ENCODE data around the gene NEURL2. TPM values are rescaled to one million over a fixed set of nuclear protein-coding genes. Genes with fewer than 3 reads are reported as not detected.

NEURL2 gene
- total RNA-seq, 2 donors from 2014 or later = 3.3 to 5.2 TPM

- WGBS, 2 donors = 42 to 71% methylated on average over 1 of the region's 1 CpG
- ATAC-seq = no peak
- Histone ChIP-seq H3K9me3 (no peaks in the 10 kb centered on the region), H3K4me3 (no peak overlapping the region), H3K4me1 (peaks cover 16% of the 10 kb centered on the region), H3K27me3 (no peaks in the 10 kb centered on the region), H3K27ac (no peak overlapping the region), H3K36me3 (replicated peaks in 1 of 2; ENCODE audit: insufficient read depth in 1 of 2, low read depth in 2 of 2) (peaks cover 0 to 4% of the 10 kb centered on the region in 2 donors)
- no peak for TF ChIP-seq POLR2A (IDR thresholded peaks at IDR 0.05)
- TF ChIP-seq CTCF (IDR thresholded peaks at IDR 0.05) = no peak
- DNase-seq = no peak
- intact Hi-C loops (cut with DNase I) = no loop called here
These were observed 40.1 kb downstream of the NEURL2 start for GRCh38 chr20:45850926-45851325.

- Histone ChIP-seq H3K27ac (no peak overlapping the region), H3K27me3 (no peaks in the 10 kb centered on the region), H3K36me3 (replicated peaks in 1 of 2; ENCODE audit: insufficient read depth in 1 of 2, low read depth in 2 of 2) (peaks cover 0 to 4% of the 10 kb centered on the region in 2 donors), H3K9me3 (no peaks in the 10 kb centered on the region), H3K4me1 (peaks cover 10% of the 10 kb centered on the region), H3K4me3 (no peak overlapping the region)
- WGBS, 2 donors = 91 to 100% methylated on average over 2 of the region's 2 CpGs
- TF ChIP-seq POLR2A (IDR thresholded peaks at IDR 0.05) = no peak
- no peak for TF ChIP-seq CTCF (IDR thresholded peaks at IDR 0.05)
- DNase-seq = no peak
- ATAC-seq = no peak
- intact Hi-C loops (cut with DNase I) = no loop called here
These were observed 40.8 kb downstream of the NEURL2 start for GRCh38 chr20:45850238-45850637.

- DNase-seq = no peak
These were observed 41.9 kb downstream of the NEURL2 start for GRCh38 chr20:45848969-45849582.

GRCh38 chr20:45848421-45848820, 42.6 kb downstream of the NEURL2 start:
- ATAC-seq = no peak
- peaks cover 0 to 10% of the 10 kb centered on the region in 2 donors for H3K36me3 ChIP-seq (replicated peaks in 1 of 2; ENCODE audit: insufficient read depth in 1 of 2, low read depth in 2 of 2)
- no peak for TF ChIP-seq CTCF (IDR thresholded peaks at IDR 0.05)
- no peak for TF ChIP-seq POLR2A (IDR thresholded peaks at IDR 0.05)
- no peak for DNase-seq
- no peaks in the 10 kb centered on the region for H3K9me3 ChIP-seq
- no peaks in the 10 kb centered on the region for H3K4me1 ChIP-seq
- no peak overlapping the region for H3K27ac ChIP-seq
- H3K4me3 ChIP-seq = no peak overlapping the region
- WGBS, 2 donors = 95 to 96% methylated on average over 8 of the region's 8 CpGs
- H3K27me3 ChIP-seq = no peaks in the 10 kb centered on the region
- intact Hi-C loops (cut with DNase I) = no loop called here

More at GRCh38 chr20:45848969-45849582, 41.9 kb downstream of the NEURL2 start:
- intact Hi-C loops (cut with DNase I) = no loop called here
- Histone ChIP-seq H3K9me3 (no peaks in the 10 kb centered on the region), H3K4me1 (peaks cover 4% of the 10 kb centered on the region), H3K36me3 (replicated peaks in 1 of 2; ENCODE audit: insufficient read depth in 1 of 2, low read depth in 2 of 2) (peaks cover 0 to 8% of the 10 kb centered on the region in 2 donors), H3K27ac (no peak overlapping the region), H3K27me3 (no peaks in the 10 kb centered on the region), H3K4me3 (no peak overlapping the region)
- TF ChIP-seq POLR2A (IDR thresholded peaks at IDR 0.05) (no peak), CTCF (IDR thresholded peaks at IDR 0.05) (no peak)
- no peak for ATAC-seq
- 92 to 94% methylated on average over 8 of the region's 8 CpGs for WGBS, 2 donors

GRCh38 chr20:45845452-45845851, 45.6 kb downstream of the NEURL2 start:
- Histone ChIP-seq H3K4me1 (no peaks in the 10 kb centered on the region), H3K27me3 (no peaks in the 10 kb centered on the region), H3K4me3 (no peak overlapping the region), H3K27ac (no peak overlapping the region), H3K36me3 (replicated peaks in 1 of 2; ENCODE audit: insufficient read depth in 1 of 2, low read depth in 2 of 2) (peaks cover 3 to 17% of the 10 kb centered on the region in 2 donors), H3K9me3 (no peaks in the 10 kb centered on the region)
- TF ChIP-seq CTCF (IDR thresholded peaks at IDR 0.05) (no peak), POLR2A (IDR thresholded peaks at IDR 0.05) (no peak)
- no peak for ATAC-seq
- intact Hi-C loops (cut with DNase I) = no loop called here
- DNase-seq = no peak

All from body of pancreas (tissue), 4 donors.